Adrenal gland (tissue), 5 donors: ENCODE results near the gene SLC17A3.

Source experiments
- CTCF ChIP-seq, 6 experiments: fragments of 450-650 bp in 4 of 6; fragments of 200-600 bp in 2 of 6; sonication (generic) in 1 of 6; IDR thresholded peaks; 1 replicate in 5 of 6; 2 replicates in 1 of 6; pipeline versions ENCODE4 v1.5.1 to v1.8.0; 2016 to 2021; ENCODE audit warnings: antibody characterized with exemption in 6 of 6, mild to moderate bottlenecking in 2 of 6, moderate library complexity in 1 of 6
- POLR2A ChIP-seq, 2 donors: fragments of 450-650 bp; IDR thresholded peaks; one replicate each; pipeline ENCODE4 v1.6.1; 2017; ENCODE audit warnings: antibody characterized with exemption in 2 of 2, mild to moderate bottlenecking in 2 of 2, moderate library complexity in 1 of 2
- donor health status: DM: no; HTN: no; CAD: no.

- TF ChIP-seq CTCF (IDR thresholded peaks at IDR 0.05), result no peak
- no peak for TF ChIP-seq POLR2A (IDR thresholded peaks at IDR 0.05)
These were observed 69.2 kb downstream of the SLC17A3 start for GRCh38 chr6:25804804-25805203.
